ENCODE measurements around the gene NLRP6.

NLRP6 gene

GRCh38 chr11:293271-293851 is 15.2 kb downstream of the NLRP6 start:
- Histone ChIP-seq H3K27ac (no peak overlapping the region), H4K20me1 (peaks cover 5% of the 10 kb centered on the region; the same call in 1 of the 2 replicates), H3K9ac (no peak overlapping the region), H3K4me1 (peaks cover 59% of the 10 kb centered on the region), H3K4me2 (no peak overlapping the region), H3K36me3 (peaks cover 56% of the 10 kb centered on the region), H3K9me3 (no peaks in the 10 kb centered on the region), H3K4me3 (no peak overlapping the region), H3K27me3 (peaks cover 5% of the 10 kb centered on the region)
- no peak for TF ChIP-seq Cebpa-rat (IDR thresholded peaks at IDR 0.05)

- TF ChIP-seq Cebpa-rat (IDR thresholded peaks at IDR 0.05): no peak
- no peaks in the 10 kb centered on the region for H3K27me3 ChIP-seq
- no peak overlapping the region for H3K4me2 ChIP-seq
- no peak overlapping the region for H3K4me3 ChIP-seq
- H3K4me1 ChIP-seq: peaks cover 64% of the 10 kb centered on the region
- no peak overlapping the region for H3K9ac ChIP-seq
- H4K20me1 ChIP-seq: peaks cover 5% of the 10 kb centered on the region; the same call in 1 of the 2 replicates
- H3K27ac ChIP-seq: no peak overlapping the region
- peaks cover 56% of the 10 kb centered on the region for H3K36me3 ChIP-seq
- no peaks in the 10 kb centered on the region for H3K9me3 ChIP-seq
Observed at GRCh38 chr11:293852-294661, 15.8 kb downstream of the NLRP6 start.

GRCh38 chr11:294780-295179 is 16.6 kb downstream of the NLRP6 start:
- Histone ChIP-seq H3K9me3 (no peaks in the 10 kb centered on the region), H3K36me3 (peaks cover 56% of the 10 kb centered on the region), H3K4me1 (peaks cover 61% of the 10 kb centered on the region), H3K9ac (no peak overlapping the region), H3K27ac (no peak overlapping the region), H3K4me3 (no peak overlapping the region), H3K4me2 (no peak overlapping the region), H3K27me3 (no peaks in the 10 kb centered on the region), H4K20me1 (peaks cover 5% of the 10 kb centered on the region; the same call in 1 of the 2 replicates)
- no peak for TF ChIP-seq Cebpa-rat (IDR thresholded peaks at IDR 0.05)

DNA sequence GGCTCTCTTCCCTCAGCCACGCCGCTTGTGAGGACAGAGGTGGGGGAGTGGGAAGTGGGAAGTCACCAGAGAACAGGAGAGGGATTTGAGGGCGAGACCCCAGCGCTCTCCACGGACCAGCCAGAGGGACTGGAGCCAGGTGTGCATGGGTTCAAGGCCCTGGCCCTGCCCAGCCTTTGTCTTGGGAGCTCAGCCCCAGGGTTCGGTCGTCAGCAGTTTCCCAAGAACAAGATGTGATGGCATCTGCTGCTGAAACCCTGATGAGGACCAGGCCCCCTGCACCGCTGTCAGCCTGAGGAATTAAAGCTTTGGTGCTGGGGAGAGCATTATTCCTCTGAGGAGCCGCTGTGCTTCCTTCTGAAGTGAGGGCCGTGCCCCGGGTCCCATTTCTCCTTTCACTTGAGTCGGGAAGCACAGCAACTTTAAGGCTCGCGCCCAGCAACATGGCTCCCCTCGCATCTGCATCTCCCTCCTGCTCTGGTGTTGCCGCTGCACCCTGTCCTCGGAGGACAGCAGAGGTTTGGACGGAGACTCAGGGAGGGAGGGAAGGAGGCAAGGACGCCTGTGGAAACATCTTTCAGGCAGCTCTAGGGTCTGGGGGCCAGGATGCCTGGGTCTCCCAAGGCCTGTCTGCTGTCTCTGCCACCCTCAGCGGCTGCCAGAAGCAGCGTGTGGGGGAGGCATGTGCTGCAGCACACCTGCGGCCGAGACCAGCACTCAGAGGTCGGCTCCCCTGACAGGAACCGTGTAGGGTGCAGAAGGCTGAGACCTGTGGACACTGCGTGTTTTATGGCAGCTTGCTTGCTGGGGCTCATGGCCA is 17.4 kb downstream of the NLRP6 start:
- H3K27ac ChIP-seq: no peak overlapping the region
- no peak overlapping the region for H3K9ac ChIP-seq
- peaks cover 5% of the 10 kb centered on the region; the same call in 1 of the 2 replicates for H4K20me1 ChIP-seq
- no peak overlapping the region for H3K4me2 ChIP-seq
- no peak for TF ChIP-seq Cebpa-rat (IDR thresholded peaks at IDR 0.05)
- peaks cover 61% of the 10 kb centered on the region for H3K4me1 ChIP-seq
- no peaks in the 10 kb centered on the region for H3K27me3 ChIP-seq
- no peaks in the 10 kb centered on the region for H3K9me3 ChIP-seq
- H3K36me3 ChIP-seq: peaks cover 54% of the 10 kb centered on the region
- no peak overlapping the region for H3K4me3 ChIP-seq

GRCh38 chr11:296171-297050 is 18.2 kb downstream of the NLRP6 start:
- Histone ChIP-seq H3K27ac (peak overlapping the region; percentile 79), H3K4me1 (peaks cover 53% of the 10 kb centered on the region), H3K36me3 (peaks cover 46% of the 10 kb centered on the region), H4K20me1 (no peaks in the 10 kb centered on the region; the same call in 1 of the 2 replicates), H3K27me3 (no peaks in the 10 kb centered on the region), H3K9ac (peak overlapping the region; percentile 45; the same call in 1 of the 2 replicates), H3K9me3 (no peaks in the 10 kb centered on the region), H3K4me3 (no peak overlapping the region), H3K4me2 (peak overlapping the region; percentile 92)
- TF ChIP-seq Cebpa-rat (IDR thresholded peaks at IDR 0.05): no peak

DNA sequence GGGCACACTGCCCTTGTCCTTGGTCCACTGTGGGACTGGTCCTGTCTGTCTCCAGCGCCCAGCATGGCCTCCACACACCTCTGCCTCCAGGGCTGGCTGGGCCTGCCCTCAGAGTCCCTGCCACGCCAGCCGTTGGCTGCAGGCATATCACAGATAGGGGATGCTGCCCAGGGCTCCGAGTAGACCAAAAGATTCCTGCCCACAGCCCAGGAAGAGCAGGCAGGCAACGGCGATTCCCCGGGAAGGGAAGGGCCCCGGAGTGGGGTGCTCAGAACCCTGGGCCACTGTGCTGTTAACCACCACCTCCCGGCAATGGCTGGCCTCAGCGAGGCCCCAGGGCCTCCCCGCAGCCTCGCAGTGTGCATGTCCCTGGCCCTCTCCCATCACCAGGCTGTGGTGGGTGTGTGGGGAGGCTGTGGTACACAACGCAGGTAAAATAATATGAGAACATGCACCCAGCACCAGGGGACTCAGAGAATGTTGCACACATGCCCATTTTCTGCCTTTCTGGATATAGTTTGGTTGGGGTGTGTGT is 18.9 kb downstream of the NLRP6 start:
- TF ChIP-seq Cebpa-rat (IDR thresholded peaks at IDR 0.05): no peak
- peak overlapping the region; percentile 92 for H3K4me2 ChIP-seq
- H3K36me3 ChIP-seq: peaks cover 39% of the 10 kb centered on the region
- no peaks in the 10 kb centered on the region for H3K27me3 ChIP-seq
- no peaks in the 10 kb centered on the region for H3K9me3 ChIP-seq
- peak overlapping the region; percentile 79 for H3K27ac ChIP-seq
- H3K4me1 ChIP-seq: peaks cover 47% of the 10 kb centered on the region
- no peak overlapping the region for H3K4me3 ChIP-seq
- H3K9ac ChIP-seq: peak overlapping the region; percentile 45; the same call in 1 of the 2 replicates
- no peaks in the 10 kb centered on the region; the same call in 1 of the 2 replicates for H4K20me1 ChIP-seq

DNA sequence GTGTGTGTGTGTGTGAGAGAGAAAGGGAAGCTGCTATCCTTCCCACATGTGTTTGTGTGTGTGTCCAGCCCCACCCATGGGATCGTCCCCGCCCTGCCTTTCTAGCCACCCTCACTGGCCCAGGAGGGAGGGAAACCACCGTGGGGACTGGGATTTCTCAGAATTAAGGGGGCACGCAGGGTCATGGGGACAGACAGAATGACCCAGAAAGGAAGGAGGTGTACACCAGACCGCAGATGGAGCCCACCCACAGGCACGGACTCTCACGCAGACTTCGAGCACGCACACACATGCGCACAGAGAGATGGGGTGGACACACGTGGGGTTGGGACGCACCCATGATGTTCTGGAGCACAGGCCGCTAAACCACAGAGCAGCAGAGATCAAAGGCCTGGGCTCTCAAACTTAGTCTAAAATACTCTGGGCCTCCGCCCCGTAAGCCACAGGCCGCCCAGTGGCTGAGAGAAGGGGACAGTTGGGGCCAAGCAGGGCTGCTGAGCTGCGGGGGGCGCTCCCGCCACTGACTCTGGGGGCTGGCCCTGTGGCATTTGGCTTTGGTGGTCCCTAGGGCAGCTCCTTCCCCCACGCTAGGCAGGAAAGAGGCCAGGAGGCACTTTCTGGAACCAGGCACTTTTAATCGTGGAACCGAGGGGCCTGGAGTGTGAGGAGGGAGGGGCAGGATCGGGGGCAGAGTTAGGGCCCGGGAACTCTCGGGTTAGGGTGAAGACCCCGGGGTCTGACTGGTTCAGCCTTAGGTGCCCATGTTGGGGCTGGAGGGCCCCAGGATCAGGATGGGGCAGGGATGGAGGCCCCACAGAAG is 19.6 kb downstream of the NLRP6 start:
- H3K36me3 ChIP-seq: peaks cover 32% of the 10 kb centered on the region
- peak overlapping the region; percentile 79 for H3K27ac ChIP-seq
- H3K4me3 ChIP-seq: peak overlapping the region; percentile 29; the same call in 1 of the 2 replicates
- no peak for TF ChIP-seq Cebpa-rat (IDR thresholded peaks at IDR 0.05)
- no peaks in the 10 kb centered on the region for H3K27me3 ChIP-seq
- peaks cover 44% of the 10 kb centered on the region for H3K4me1 ChIP-seq
- peak overlapping the region; percentile 92 for H3K4me2 ChIP-seq
- no peaks in the 10 kb centered on the region for H4K20me1 ChIP-seq
- no peaks in the 10 kb centered on the region for H3K9me3 ChIP-seq
- peak overlapping the region; percentile 70 for H3K9ac ChIP-seq

GRCh38 chr11:298406-299065 is 20.3 kb downstream of the NLRP6 start:
- Histone ChIP-seq H3K4me3 (peak overlapping the region; percentile 29; the same call in 1 of the 2 replicates), H3K27ac (peak overlapping the region; percentile 79), H3K4me1 (peaks cover 51% of the 10 kb centered on the region), H3K27me3 (no peaks in the 10 kb centered on the region), H4K20me1 (no peaks in the 10 kb centered on the region), H3K4me2 (peak overlapping the region; percentile 92), H3K9ac (peak overlapping the region; percentile 70), H3K9me3 (no peaks in the 10 kb centered on the region), H3K36me3 (peaks cover 26% of the 10 kb centered on the region)
- no peak for TF ChIP-seq Cebpa-rat (IDR thresholded peaks at IDR 0.05)
